H9 (cell line): ENCODE results near the gene CFAP97D1. TPM values are rescaled to one million over a fixed set of nuclear protein-coding genes. Genes with fewer than 3 reads are reported as not detected.

Experiments
- DNase-seq: peaks from one replicate; pipeline ENCODE4 v3.0.0-alpha.2; 2017
- H2AFZ ChIP-seq: one replicate; pipeline ENCODE4 v1.6.1; 2013; ENCODE audit warnings: mild to moderate bottlenecking, low read length, control low read depth, moderate library complexity
- H2AK5ac ChIP-seq: 2 replicates; pipeline ENCODE4 v1.6.1; 2013; ENCODE audit warnings: low read length, control low read depth, mixed read lengths; ENCODE audit not compliant: insufficient read length
- H2BK120ac ChIP-seq: one replicate; pipeline ENCODE4 v1.6.1; 2013; ENCODE audit warnings: low read depth, mild to moderate bottlenecking, low read length, control low read depth, inconsistent platforms; ENCODE audit not compliant: poor library complexity, severe bottlenecking
- H2BK12ac ChIP-seq: 2 replicates; pipeline ENCODE4 v1.6.1; 2013; ENCODE audit warnings: low read length, control low read depth, mixed read lengths, low read depth; ENCODE audit not compliant: insufficient read length
- H2BK15ac ChIP-seq: 2 replicates; pipeline ENCODE4 v1.6.1; 2013; ENCODE audit warnings: low read depth, low read length, control low read depth
- H2BK20ac ChIP-seq: one replicate; pipeline ENCODE4 v1.6.1; 2013; ENCODE audit warnings: low read depth, mild to moderate bottlenecking, low read length, control low read depth, inconsistent platforms; ENCODE audit not compliant: poor library complexity, severe bottlenecking
- H2BK5ac ChIP-seq: 2 replicates; pipeline ENCODE4 v1.6.1; 2013; ENCODE audit warnings: low read length, control low read depth, mixed read lengths; ENCODE audit not compliant: insufficient read length
- H3K14ac ChIP-seq: 2 replicates; pipeline ENCODE4 v1.6.1; 2013; ENCODE audit warnings: low read length, control low read depth; ENCODE audit not compliant: insufficient read depth
- H3K18ac ChIP-seq: 2 replicates; pipeline ENCODE4 v1.6.1; 2013; ENCODE audit warnings: low read depth, mild to moderate bottlenecking, mixed read lengths, low read length, control low read depth; ENCODE audit not compliant: insufficient read length
- H3K23ac ChIP-seq: 2 replicates; pipeline ENCODE4 v1.6.1; 2013; ENCODE audit warnings: low read length, control low read depth, mixed read lengths, low read depth; ENCODE audit not compliant: insufficient read length
- H3K23me2 ChIP-seq: 2 replicates; pipeline ENCODE4 v1.6.1; 2013; ENCODE audit warnings: low read depth, mild to moderate bottlenecking, mixed read lengths, low read length, control low read depth; ENCODE audit not compliant: insufficient read length, poor library complexity, severe bottlenecking
- H3K27ac ChIP-seq: 2 replicates; pipeline ENCODE4 v1.5.1; 2013; ENCODE audit warnings: low read length, control low read depth, mixed read lengths, low read depth; ENCODE audit not compliant: insufficient read length
- H3K27me3 ChIP-seq: 2 replicates; pipeline ENCODE4 v1.6.1; 2013; ENCODE audit warnings: low read length, control low read depth, inconsistent platforms; ENCODE audit not compliant: insufficient read depth
- H3K4ac ChIP-seq: 2 replicates; pipeline ENCODE4 v1.6.1; 2013; ENCODE audit warnings: low read depth, mild to moderate bottlenecking, control low read depth, inconsistent platforms, low read length, moderate library complexity
- H3K4me1 ChIP-seq: 2 replicates; pipeline ENCODE4 v1.6.1; 2013; ENCODE audit warnings: low read length, control low read depth, inconsistent platforms; ENCODE audit not compliant: insufficient read depth
- H3K4me2 ChIP-seq: 2 replicates; pipeline ENCODE4 v1.6.1; 2013; ENCODE audit warnings: low read length, control low read depth, mixed read lengths; ENCODE audit not compliant: insufficient read length, insufficient read depth
- H3K56ac ChIP-seq: 2 replicates; pipeline ENCODE4 v1.6.1; 2013; ENCODE audit warnings: low read depth, mild to moderate bottlenecking, mixed read lengths, low read length, control low read depth; ENCODE audit not compliant: insufficient read length
- H3K79me1 ChIP-seq: 2 replicates; pipeline ENCODE4 v1.6.1; 2013; ENCODE audit warnings: low read depth, mild to moderate bottlenecking, moderate library complexity, low read length, control low read depth, inconsistent platforms; ENCODE audit not compliant: insufficient read depth, poor library complexity, severe bottlenecking
- H3K79me2 ChIP-seq: 2 replicates; pipeline ENCODE4 v1.6.1; 2013; ENCODE audit warnings: low read length, control low read depth, inconsistent platforms; ENCODE audit not compliant: insufficient read depth
- H3K9ac ChIP-seq: 2 replicates; pipeline ENCODE4 v1.6.1; 2013; ENCODE audit warnings: low read length, control low read depth, mixed read lengths; ENCODE audit not compliant: insufficient read length; ENCODE audit errors: extremely low read depth
- H3K9me3 ChIP-seq: one replicate; pipeline ENCODE4 v1.6.1; 2013; ENCODE audit warnings: low read depth, low read length, inconsistent platforms; ENCODE audit not compliant: control insufficient read depth
- H3T11ph ChIP-seq: one replicate; pipeline ENCODE4 v1.6.1; 2013; ENCODE audit warnings: mild to moderate bottlenecking, low read length, control low read depth, inconsistent platforms
- H4K20me1 ChIP-seq: one replicate; pipeline ENCODE4 v1.6.1; 2013; ENCODE audit not compliant: control insufficient read depth, insufficient read length, insufficient read depth
- H4K5ac ChIP-seq: 2 replicates; pipeline ENCODE4 v1.6.1; 2013; ENCODE audit warnings: low read depth, mild to moderate bottlenecking, mixed read lengths, low read length, control low read depth; ENCODE audit not compliant: insufficient read length
- H4K8ac ChIP-seq: replicated peaks from 2 replicates; pipeline ENCODE4 v1.6.1; 2013; ENCODE audit warnings: low read length, control low read depth, mixed read lengths, low read depth; ENCODE audit not compliant: insufficient read length
- H4K91ac ChIP-seq: 2 replicates; pipeline ENCODE4 v1.6.1; 2013; ENCODE audit warnings: low read depth, mild to moderate bottlenecking, moderate library complexity, mixed read lengths, low read length, control low read depth; ENCODE audit not compliant: insufficient read length
- H3K27ac Mint-ChIP-seq, 3 experiments: 2 replicates in 2 of 3; 3 replicates in 1 of 3; pipeline ENCODE4 v1.8.0; 2020 to 2021; ENCODE audit warnings: mixed read lengths in 3 of 3, mild to moderate bottlenecking in 1 of 3, moderate library complexity in 1 of 3
- H3K27me3 Mint-ChIP-seq: 2 replicates; pipeline ENCODE4 v1.8.0; 2021; ENCODE audit warnings: low read depth, mild to moderate bottlenecking, moderate library complexity, mixed read lengths
- H3K36me3 Mint-ChIP-seq, 3 experiments: 2 replicates in 2 of 3; 3 replicates in 1 of 3; pipeline ENCODE4 v1.8.0; 2020 to 2021; ENCODE audit warnings: low read depth in 3 of 3, mixed read lengths in 3 of 3; ENCODE audit not compliant: insufficient read depth in 1 of 3
- H3K4me1 Mint-ChIP-seq, 2 experiments: 2 replicates each; pipeline ENCODE4 v1.8.0; 2020; ENCODE audit warnings: mixed read lengths in 2 of 2
- H3K4me3 Mint-ChIP-seq, 2 experiments: 2 replicates in 1 of 2; 3 replicates in 1 of 2; pipeline ENCODE4 v1.8.0; 2020 to 2021; ENCODE audit warnings: mild to moderate bottlenecking in 2 of 2, mixed read lengths in 2 of 2, moderate library complexity in 1 of 2
- H3K9me3 Mint-ChIP-seq, 2 experiments: 2 replicates in 1 of 2; 3 replicates in 1 of 2; pipeline ENCODE4 v1.8.0; 2020; ENCODE audit warnings: mild to moderate bottlenecking in 2 of 2, mixed read lengths in 2 of 2, moderate library complexity in 1 of 2
- CTCF ChIP-seq: fragments of 200-600 bp; sonication (generic); conservative IDR thresholded peaks from 3 replicates; pipeline ENCODE4 v1.8.0; 2021; ENCODE audit warnings: antibody characterized with exemption, mild to moderate bottlenecking
- WGBS: extraction: QIAGEN DNeasy Blood & Tissue Kit; methylation state at CpG from one replicate; pipeline ENCODE4 v1.1.7; 2013; ENCODE audit warnings: missing lambda C conversion rate, low lambda C conversion rate, mixed read lengths; ENCODE audit not compliant: insufficient read length; ENCODE audit errors: extremely low coverage; 5-methylcytosine and 5-hydroxymethylcytosine counted together
- total RNA-seq: library from RNA; stranded (reverse); gene quantifications from 2 replicates; pipeline ENCODE4 v1.2.1, GENCODE V29; 2021

CFAP97D1 gene
- total RNA-seq, 1 experiment from 2014 or later, result not detected

GRCh38 chr17:43741636-43742035, 38.6 kb upstream of the CFAP97D1 start:
- H3K4me2 ChIP-seq, result no peak overlapping the region
- H3K14ac ChIP-seq, result no peak overlapping the region
- no CpG with 5 or more reads among the region's 5 CpGs for WGBS
- H3K23ac ChIP-seq, result no peak overlapping the region
- no peak overlapping the region for H2BK5ac ChIP-seq
- H3K9me3 ChIP-seq, result no peaks in the 10 kb centered on the region
- H4K91ac ChIP-seq, result no peak overlapping the region
- no peaks in the 10 kb centered on the region for H4K20me1 ChIP-seq
- DNase-seq, result no peak
- no peak overlapping the region for H2BK120ac ChIP-seq
- H3K27me3 ChIP-seq, result no peaks in the 10 kb centered on the region
- H2BK20ac ChIP-seq, result no peak overlapping the region
- peaks cover 8% of the 10 kb centered on the region for H3K27me3 Mint-ChIP-seq
- H3K4me1 Mint-ChIP-seq, result peaks cover 38 to 40% of the 10 kb centered on the region in 2 experiments
- H3K18ac ChIP-seq, result no peak overlapping the region
- no peak overlapping the region for H3K9ac ChIP-seq
- H3K79me1 ChIP-seq, result no peaks in the 10 kb centered on the region
- TF ChIP-seq CTCF, result no peak
- H3T11ph ChIP-seq, result no peak overlapping the region
- 0 out of 7 replicates have a peak overlapping the region, but pooled peaks of 1 of the 3 experiments have one; percentile 49 for H3K27ac Mint-ChIP-seq
- H4K5ac ChIP-seq, result no peak overlapping the region
- no peak overlapping the region for H2AK5ac ChIP-seq
- peaks cover 3 to 8% of the 10 kb centered on the region in 2 experiments; a peak in 4 of 5 replicates for H3K9me3 Mint-ChIP-seq
- H2BK15ac ChIP-seq, result no peak overlapping the region
- H3K4ac ChIP-seq, result no peak overlapping the region
- H2BK12ac ChIP-seq, result no peak overlapping the region
- no peaks in the 10 kb centered on the region for H3K23me2 ChIP-seq
- H3K27ac ChIP-seq, result no peak overlapping the region
- no peaks in the 10 kb centered on the region for H3K4me1 ChIP-seq
- H2AFZ ChIP-seq, result no peak overlapping the region
- peaks cover 0 to 4% (median 0%) of the 10 kb centered on the region in 3 experiments; a peak in 1 of 7 replicates for H3K36me3 Mint-ChIP-seq
- no peaks in the 10 kb centered on the region for H3K79me2 ChIP-seq
- H3K56ac ChIP-seq, result no peak overlapping the region
- no peak overlapping the region for H4K8ac ChIP-seq
- H3K4me3 Mint-ChIP-seq, result no peak overlapping the region
